Parathyroid adenoma (tissue), 2 donors: ENCODE results near the gene WDR38.

Experiments
- H2AFZ ChIP-seq: fragments of 300-600 bp; sonication (generic); one replicate; pipeline ENCODE4 v1.7.0; 2017; ENCODE audit warnings: antibody characterized with exemption, mild to moderate bottlenecking
- H3K27ac ChIP-seq: fragments of 300-600 bp; sonication (generic); one replicate; pipeline ENCODE4 v1.7.0; 2017
- H3K27me3 ChIP-seq: fragments of 300-600 bp; sonication (generic); one replicate; pipeline ENCODE4 v1.7.0; 2017; ENCODE audit warnings: low read length; ENCODE audit not compliant: control insufficient read depth, insufficient read depth
- H3K36me3 ChIP-seq: fragments of 300-600 bp; sonication (generic); one replicate; pipeline ENCODE4 v1.7.0; 2017; ENCODE audit warnings: low read length; ENCODE audit not compliant: control insufficient read depth, insufficient read depth
- H3K4me1 ChIP-seq: fragments of 300-600 bp; sonication (generic); one replicate; pipeline ENCODE4 v1.7.0; 2017; ENCODE audit warnings: control low read depth
- H3K4me2 ChIP-seq: fragments of 300-600 bp; sonication (generic); one replicate; pipeline ENCODE4 v1.7.0; 2017; ENCODE audit warnings: low read length
- H3K4me3 ChIP-seq: fragments of 300-600 bp; sonication (generic); one replicate; pipeline ENCODE4 v1.7.0; 2017; ENCODE audit warnings: low read depth, low read length
- H3K79me2 ChIP-seq: fragments of 300-600 bp; sonication (generic); one replicate; pipeline ENCODE4 v1.7.0; 2017; ENCODE audit warnings: control low read depth
- H3K9ac ChIP-seq: fragments of 300-600 bp; sonication (generic); one replicate; pipeline ENCODE4 v1.7.0; 2017; ENCODE audit warnings: mild to moderate bottlenecking
- H3K9me3 ChIP-seq: fragments of 300-600 bp; sonication (generic); one replicate; pipeline ENCODE4 v1.7.0; 2017; ENCODE audit warnings: low read length; ENCODE audit not compliant: control insufficient read depth
- CTCF ChIP-seq: fragments of 300-600 bp; sonication (generic); IDR thresholded peaks from one replicate; pipeline ENCODE4 v1.7.0; 2017; ENCODE audit warnings: antibody characterized with exemption, mild to moderate bottlenecking
- donor health status: primary hyperparathyroidism.

The WDR38 gene

GRCh38 chr9:124818431-124819281 lies 34.6 kb upstream of the WDR38 start:
- TF ChIP-seq CTCF, result no peak
- Histone ChIP-seq H3K9me3 (no peaks in the 10 kb centered on the region), H2AFZ (no peak overlapping the region), H3K27ac (no peak overlapping the region), H3K27me3 (no peaks in the 10 kb centered on the region), H3K9ac (no peak overlapping the region), H3K4me3 (no peak overlapping the region), H3K79me2 (no peaks in the 10 kb centered on the region), H3K36me3 (no peaks in the 10 kb centered on the region), H3K4me1 (no peaks in the 10 kb centered on the region), H3K4me2 (no peak overlapping the region)

GRCh38 chr9:124820698-124821623 lies 32.3 kb upstream of the WDR38 start:
- H3K9ac ChIP-seq, result no peak overlapping the region
- H3K27ac ChIP-seq, result no peak overlapping the region
- H3K36me3 ChIP-seq, result no peaks in the 10 kb centered on the region
- no peaks in the 10 kb centered on the region for H3K9me3 ChIP-seq
- H3K4me3 ChIP-seq, result no peak overlapping the region
- no peak overlapping the region for H3K4me2 ChIP-seq
- H3K27me3 ChIP-seq, result no peaks in the 10 kb centered on the region
- H3K79me2 ChIP-seq, result no peaks in the 10 kb centered on the region
- TF ChIP-seq CTCF, result no peak
- no peak overlapping the region for H2AFZ ChIP-seq
- no peaks in the 10 kb centered on the region for H3K4me1 ChIP-seq

- no peaks in the 10 kb centered on the region for H3K27me3 ChIP-seq
- H3K27ac ChIP-seq, result no peak overlapping the region
- H3K36me3 ChIP-seq, result no peaks in the 10 kb centered on the region
- no peak overlapping the region for H3K4me2 ChIP-seq
- no peaks in the 10 kb centered on the region for H3K9me3 ChIP-seq
- H3K9ac ChIP-seq, result no peak overlapping the region
- H2AFZ ChIP-seq, result no peak overlapping the region
- H3K4me1 ChIP-seq, result no peaks in the 10 kb centered on the region
- H3K79me2 ChIP-seq, result no peaks in the 10 kb centered on the region
- no peak overlapping the region for H3K4me3 ChIP-seq
- TF ChIP-seq CTCF, result no peak
Measured at GRCh38 chr9:124828489-124829333, 24.5 kb upstream of the WDR38 start.

- H3K4me2 ChIP-seq, result no peak overlapping the region
- no peaks in the 10 kb centered on the region for H3K27me3 ChIP-seq
- no peak overlapping the region for H2AFZ ChIP-seq
- no peaks in the 10 kb centered on the region for H3K4me1 ChIP-seq
- H3K9ac ChIP-seq, result no peak overlapping the region
- no peak for TF ChIP-seq CTCF
- no peaks in the 10 kb centered on the region for H3K36me3 ChIP-seq
- no peak overlapping the region for H3K4me3 ChIP-seq
- H3K27ac ChIP-seq, result no peak overlapping the region
- H3K79me2 ChIP-seq, result no peaks in the 10 kb centered on the region
- H3K9me3 ChIP-seq, result no peaks in the 10 kb centered on the region
Measured at GRCh38 chr9:124829334-124829669, 24.0 kb upstream of the WDR38 start.
